Vagina (tissue), 2 donors: ENCODE measurements around the gene AHNAK. TPM values are rescaled to one million over a fixed set of nuclear protein-coding genes. Genes with fewer than 3 reads are reported as not detected.

Experiments
- DNase-seq, 2 donors: peaks; one replicate each; pipeline ENCODE4 v3.0.0-alpha.2; 2017; ENCODE audit errors: extremely low spot score in 2 of 2
- H3K27ac ChIP-seq: fragments of 200-600 bp; sonication (generic); one replicate; pipeline ENCODE4 v1.5.1; 2019
- H3K27me3 ChIP-seq: fragments of 200-600 bp; sonication (generic); one replicate; pipeline ENCODE4 v1.5.1; 2019
- H3K36me3 ChIP-seq, 2 donors: fragments of 200-600 bp; sonication (generic); one replicate each; pipeline ENCODE4 v1.5.1; 2017 to 2019
- H3K4me1 ChIP-seq: fragments of 200-600 bp; sonication (generic); one replicate; pipeline ENCODE4 v1.5.1; 2019
- H3K4me3 ChIP-seq, 2 donors: fragments of 200-600 bp; sonication (generic); 1 replicate in 1 of 2; 2 replicates in 1 of 2; pipeline ENCODE4 v1.5.1; 2016 to 2019
- H3K9me3 ChIP-seq: fragments of 200-600 bp; sonication (generic); one replicate; pipeline ENCODE4 v1.5.1; 2019
- CTCF ChIP-seq, 3 experiments: fragments of 450-650 bp in 2 of 3; fragments of 200-600 bp in 1 of 3; sonication (generic) in 1 of 3; IDR thresholded peaks; one replicate each; pipeline ENCODE4 v1.5.1; 2017 to 2019; ENCODE audit warnings: antibody characterized with exemption in 3 of 3, mild to moderate bottlenecking in 2 of 3, moderate library complexity in 2 of 3
- POLR2A ChIP-seq, 2 donors: fragments of 450-650 bp; IDR thresholded peaks; one replicate each; pipeline ENCODE4 v1.6.1; 2017; ENCODE audit warnings: antibody characterized with exemption in 2 of 2, mild to moderate bottlenecking in 2 of 2, moderate library complexity in 2 of 2
- POLR2AphosphoS5 ChIP-seq, 2 donors: sonication (generic); formaldehyde crosslinking; IDR thresholded peaks; one replicate each; pipeline ENCODE4 v1.9.0; 2017; ENCODE audit warnings: antibody characterized with exemption in 2 of 2, mild to moderate bottlenecking in 2 of 2, low read depth in 1 of 2; ENCODE audit not compliant: insufficient read depth in 1 of 2
- intact Hi-C: fragments of 100-400 bp; cut with DNase I; formaldehyde crosslinking; loops from one replicate; pipeline ENCODE4 v1.15.1; 2023
- total RNA-seq: library from RNA; depleted of rRNA; stranded (reverse); fragments of >200 nt; gene quantifications from one replicate; pipeline ENCODE4 v1.2.3, GENCODE V29; 2016

The AHNAK gene
- total RNA-seq, 1 donor from 2014 or later: 828 TPM

- H3K4me3 ChIP-seq: no peak overlapping the region
- H3K27ac ChIP-seq: no peak overlapping the region
- no peaks in the 10 kb centered on the region for H3K36me3 ChIP-seq
- peaks cover 17% of the 10 kb centered on the region for H3K4me1 ChIP-seq
- TF ChIP-seq POLR2AphosphoS5 (IDR thresholded peaks at IDR 0.05; ENCODE audit: insufficient read depth in 1 of 2, low read depth in 1 of 2) (no peak), CTCF (IDR thresholded peaks at IDR 0.05) (no peak), POLR2A (IDR thresholded peaks at IDR 0.05) (no peak)
- intact Hi-C loops: no loop called here
- no peaks in the 10 kb centered on the region for H3K9me3 ChIP-seq
- DNase-seq: no peak
- H3K27me3 ChIP-seq: no peaks in the 10 kb centered on the region
Observed at GRCh38 chr11:62464655-62465054, 82.0 kb downstream of the AHNAK start.

GRCh38 chr11:62463121-62463542 lies 83.5 kb downstream of the AHNAK start:
- peaks cover 17% of the 10 kb centered on the region for H3K4me1 ChIP-seq
- no peak overlapping the region for H3K27ac ChIP-seq
- no peak for DNase-seq
- H3K27me3 ChIP-seq: no peaks in the 10 kb centered on the region
- intact Hi-C loops: no loop called here
- no peak overlapping the region for H3K4me3 ChIP-seq
- H3K9me3 ChIP-seq: no peaks in the 10 kb centered on the region
- TF ChIP-seq POLR2AphosphoS5 (IDR thresholded peaks at IDR 0.05; ENCODE audit: insufficient read depth in 1 of 2, low read depth in 1 of 2): no peak
- TF ChIP-seq POLR2A (IDR thresholded peaks at IDR 0.05): no peak
- no peak for TF ChIP-seq CTCF (IDR thresholded peaks at IDR 0.05)
- no peaks in the 10 kb centered on the region for H3K36me3 ChIP-seq

GRCh38 chr11:62462508-62462892 lies 84.1 kb downstream of the AHNAK start:
- peak overlapping the region; percentile 39 for H3K27ac ChIP-seq
- no peaks in the 10 kb centered on the region for H3K36me3 ChIP-seq
- H3K27me3 ChIP-seq: no peaks in the 10 kb centered on the region
- no peaks in the 10 kb centered on the region for H3K9me3 ChIP-seq
- no peak overlapping the region for H3K4me3 ChIP-seq
- no peak for TF ChIP-seq POLR2AphosphoS5 (IDR thresholded peaks at IDR 0.05; ENCODE audit: insufficient read depth in 1 of 2, low read depth in 1 of 2)
- TF ChIP-seq CTCF (IDR thresholded peaks at IDR 0.05): no peak
- no peak for TF ChIP-seq POLR2A (IDR thresholded peaks at IDR 0.05)
- H3K4me1 ChIP-seq: peaks cover 17% of the 10 kb centered on the region
- intact Hi-C loops: no loop called here
- DNase-seq: no peak

- Histone ChIP-seq H3K4me3 (no peak overlapping the region), H3K4me1 (peaks cover 17% of the 10 kb centered on the region), H3K36me3 (no peaks in the 10 kb centered on the region), H3K27ac (peak overlapping the region; percentile 39), H3K9me3 (no peaks in the 10 kb centered on the region), H3K27me3 (no peaks in the 10 kb centered on the region)
- intact Hi-C loops: no loop called here
- DNase-seq: no peak
- peak in 1 of 2 donors; percentile 18 for TF ChIP-seq POLR2AphosphoS5 (IDR thresholded peaks at IDR 0.05; ENCODE audit: insufficient read depth in 1 of 2, low read depth in 1 of 2)
- no peak for TF ChIP-seq CTCF (IDR thresholded peaks at IDR 0.05)
Observed at GRCh38 chr11:62461740-62462507, 84.7 kb downstream of the AHNAK start.

- intact Hi-C loops: no loop called here
- no peaks in the 10 kb centered on the region for H3K9me3 ChIP-seq
- H3K27ac ChIP-seq: no peak overlapping the region
- TF ChIP-seq POLR2A (IDR thresholded peaks at IDR 0.05) (no peak), CTCF (IDR thresholded peaks at IDR 0.05) (no peak), POLR2AphosphoS5 (IDR thresholded peaks at IDR 0.05; ENCODE audit: insufficient read depth in 1 of 2, low read depth in 1 of 2) (no peak)
- peaks cover 17% of the 10 kb centered on the region for H3K4me1 ChIP-seq
- no peak overlapping the region for H3K4me3 ChIP-seq
- DNase-seq: no peak
- no peaks in the 10 kb centered on the region for H3K27me3 ChIP-seq
- no peaks in the 10 kb centered on the region for H3K36me3 ChIP-seq
Observed at GRCh38 chr11:62459080-62459479, 87.5 kb downstream of the AHNAK start.
